ENCODE results near the gene BBS10.
A peak's percentile ranks its signal among the peaks of the same experiment; 100 is the strongest.
"Not testable (repeated sequence)": the region's sequence is repeated elsewhere in the genome, so short reads cannot be mapped to it uniquely, and the experiment has no call there.

BBS10 gene

GRCh38 chr12:76348079-76348901, at the start of gene BBS10:
Gene BBS10 (minus strand): TSS chr12:76348415. CDS start chr12:76348358, 57 bp downstream.
- FAIRE-seq: peak; percentile 40

- no peak for FAIRE-seq
These were observed 43.2 kb upstream of the BBS10 start for GRCh38 chr12:76391461-76391860.

- no peak for FAIRE-seq
These were observed 39.4 kb upstream of the BBS10 start for GRCh38 chr12:76387614-76388013.

- no peak for FAIRE-seq
These were observed 36.3 kb upstream of the BBS10 start for GRCh38 chr12:76384560-76384959.

GRCh38 chr12:76383988-76384387, 35.8 kb upstream of the BBS10 start:
- no peak for FAIRE-seq

- no peak for FAIRE-seq
These were observed 31.0 kb upstream of the BBS10 start for GRCh38 chr12:76379261-76379660.

- not testable (repeated sequence) for FAIRE-seq
These were observed 28.7 kb upstream of the BBS10 start for GRCh38 chr12:76376876-76377275.

GRCh38 chr12:76375939-76376338, 27.7 kb upstream of the BBS10 start:
- no peak for FAIRE-seq

GRCh38 chr12:76375470-76375869, 27.3 kb upstream of the BBS10 start:
- FAIRE-seq: no peak

GRCh38 chr12:76374386-76375020, 26.3 kb upstream of the BBS10 start:
- no peak for FAIRE-seq

- no peak for FAIRE-seq
These were observed 20.0 kb upstream of the BBS10 start for GRCh38 chr12:76368230-76368629.

- FAIRE-seq: no peak
These were observed 17.9 kb upstream of the BBS10 start for GRCh38 chr12:76366163-76366562.

- FAIRE-seq: not testable (repeated sequence)
These were observed 15.9 kb upstream of the BBS10 start for GRCh38 chr12:76364131-76364530.

GRCh38 chr12:76360316-76360715, 12.1 kb upstream of the BBS10 start:
- FAIRE-seq: no peak

- FAIRE-seq: no peak
These were observed 7.9 kb upstream of the BBS10 start for GRCh38 chr12:76356071-76356470.

- FAIRE-seq: peak; percentile 50
These were observed 1.3 kb downstream of the BBS10 start for GRCh38 chr12:76346798-76347420.

- FAIRE-seq: no peak
These were observed 2.0 kb downstream of the BBS10 start for GRCh38 chr12:76346236-76346635.

GRCh38 chr12:76345569-76345968, 2.6 kb downstream of the BBS10 start:
- FAIRE-seq: no peak

- FAIRE-seq: no peak
These were observed 6.7 kb downstream of the BBS10 start for GRCh38 chr12:76341436-76342030.

GRCh38 chr12:76340680-76341435, 7.4 kb downstream of the BBS10 start:
- no peak for FAIRE-seq

GRCh38 chr12:76337583-76337982, 10.6 kb downstream of the BBS10 start:
- no peak for FAIRE-seq

GRCh38 chr12:76332606-76333005, 15.6 kb downstream of the BBS10 start:
- FAIRE-seq: no peak

- FAIRE-seq: no peak
These were observed 18.6 kb downstream of the BBS10 start for GRCh38 chr12:76329606-76330005.

Data from G401.6 (cell line).